BLaER1 treated with 17β-estradiol and CSF1 and Interleukin-3, amounts not matched to agents 10 nM and 100 nM (cell line): ENCODE results near the gene FZD7.

Experiments used
- H3K27ac ChIP-seq, 11 experiments: shearing (Covaris generic); formaldehyde crosslinking; 2 replicates each; pipeline ENCODE4 v1.8.1; 2022
- H3K27me3 ChIP-seq, 11 experiments: shearing (Covaris generic); formaldehyde crosslinking; 2 replicates each; pipeline ENCODE4 v1.8.1; 2022
- H3K36me3 ChIP-seq, 11 experiments: shearing (Covaris generic); formaldehyde crosslinking; 2 replicates each; pipeline ENCODE4 v1.8.1; 2022
- H3K4me1 ChIP-seq, 10 experiments: shearing (Covaris generic); formaldehyde crosslinking; 2 replicates each; pipeline ENCODE4 v1.8.1; 2022
- H3K4me2 ChIP-seq, 11 experiments: shearing (Covaris generic); formaldehyde crosslinking; 2 replicates each; pipeline ENCODE4 v1.8.1; 2022
- H3K4me3 ChIP-seq, 10 experiments: shearing (Covaris generic); formaldehyde crosslinking; 2 replicates each; pipeline ENCODE4 v1.8.1; 2022
- H3K9ac ChIP-seq, 11 experiments: shearing (Covaris generic); formaldehyde crosslinking; 2 replicates each; pipeline ENCODE4 v1.8.1; 2022
- H3K9me3 ChIP-seq, 11 experiments: shearing (Covaris generic); formaldehyde crosslinking; replicated peaks in 1 of 11; 2 replicates each; pipeline ENCODE4 v1.8.1; 2022
- H4K20me1 ChIP-seq, 11 experiments: shearing (Covaris generic); formaldehyde crosslinking; 2 replicates each; pipeline ENCODE4 v1.8.1; 2022
- Cebpa-rat ChIP-seq, 11 experiments: shearing (Covaris generic); IDR thresholded peaks; 2 replicates each; pipeline ENCODE4 v1.8.1; 2022

FZD7 gene

GRCh38 chr2:201994973-201995638, 38.5 kb upstream of the FZD7 start:
- Histone ChIP-seq H3K4me3 (no peak overlapping the region), H3K4me2 (no peak overlapping the region), H3K27ac (no peak overlapping the region), H3K36me3 (no peaks in the 10 kb centered on the region), H4K20me1 (no peaks in the 10 kb centered on the region), H3K9me3 (no peaks in the 10 kb centered on the region), H3K27me3 (no peaks in the 10 kb centered on the region), H3K4me1 (peaks cover 0 to 12% (median 7%) of the 10 kb centered on the region in 10 experiments; a peak in 9 of 20 replicates), H3K9ac (no peak overlapping the region)
- TF ChIP-seq Cebpa-rat (IDR thresholded peaks at IDR 0.05) = no peak

DNA sequence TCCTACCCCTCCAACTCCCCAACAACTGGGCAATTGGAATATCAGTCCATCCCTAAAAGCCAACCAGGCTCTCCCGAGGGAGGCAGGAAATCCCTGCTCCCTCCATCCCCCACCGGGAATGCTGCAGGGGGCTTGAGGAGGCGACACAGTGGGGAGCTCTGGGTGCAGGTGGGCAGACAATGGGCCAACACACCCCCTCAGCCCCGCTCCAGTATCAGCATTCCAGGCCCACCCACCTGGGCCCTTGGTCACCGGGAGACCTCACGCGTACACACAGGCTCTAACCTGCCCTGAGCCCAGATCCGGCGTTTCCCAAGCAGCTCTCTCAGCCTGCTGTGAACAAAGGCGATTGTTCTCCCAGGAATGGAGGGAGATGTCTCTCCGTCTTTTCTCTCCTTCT, 37.6 kb upstream of the FZD7 start:
- Histone ChIP-seq H3K27ac (no peak overlapping the region), H3K4me1 (peaks cover 0 to 12% (median 7%) of the 10 kb centered on the region in 10 experiments; a peak in 9 of 20 replicates), H4K20me1 (no peaks in the 10 kb centered on the region), H3K4me3 (no peak overlapping the region), H3K9ac (no peak overlapping the region), H3K4me2 (no peak overlapping the region), H3K9me3 (no peaks in the 10 kb centered on the region), H3K27me3 (no peaks in the 10 kb centered on the region), H3K36me3 (no peaks in the 10 kb centered on the region)
- TF ChIP-seq Cebpa-rat (IDR thresholded peaks at IDR 0.05) = no peak

DNA sequence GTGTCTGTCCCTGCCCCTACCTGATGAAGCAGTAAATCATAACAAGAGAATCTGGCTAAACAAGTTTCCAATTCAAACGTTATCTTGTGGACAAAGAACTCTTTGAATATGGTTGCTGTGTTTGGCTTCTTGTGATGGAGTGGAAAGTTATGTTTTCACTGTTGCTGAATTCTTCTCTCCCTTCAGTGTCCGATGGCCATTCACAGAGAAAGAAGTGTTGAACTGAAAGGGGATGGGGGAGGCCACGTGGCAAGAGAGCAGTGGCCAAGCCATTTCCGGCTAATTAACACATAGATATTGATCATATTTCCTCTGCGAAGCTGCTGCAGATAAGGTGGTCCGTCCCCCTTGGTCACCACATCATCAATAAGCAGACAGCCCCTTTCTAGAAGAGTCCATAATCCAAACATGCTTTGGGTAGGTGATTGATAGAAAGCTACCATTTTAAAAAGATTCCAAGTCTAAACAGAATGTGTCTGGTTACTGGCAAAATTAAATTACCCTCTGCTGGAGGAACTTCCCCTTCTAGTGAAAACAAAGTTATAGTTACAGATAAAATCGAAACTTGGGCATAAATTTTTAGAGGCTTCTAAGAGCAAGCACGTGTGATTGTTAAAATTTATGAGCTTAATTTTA, 36.9 kb upstream of the FZD7 start:
- peak overlapping the region in 5 of 11 experiments; percentile 18 to 45 (median 26); a peak in 6 of 22 replicates for H3K4me2 ChIP-seq
- peaks cover 0 to 12% (median 7%) of the 10 kb centered on the region in 10 experiments; a peak in 9 of 20 replicates for H3K4me1 ChIP-seq
- H3K4me3 ChIP-seq = no peak overlapping the region
- H3K27ac ChIP-seq = no peak overlapping the region
- no peak overlapping the region for H3K9ac ChIP-seq
- no peaks in the 10 kb centered on the region for H3K27me3 ChIP-seq
- no peaks in the 10 kb centered on the region for H3K9me3 ChIP-seq
- no peaks in the 10 kb centered on the region for H3K36me3 ChIP-seq
- TF ChIP-seq Cebpa-rat (IDR thresholded peaks at IDR 0.05) = no peak
- H4K20me1 ChIP-seq = no peaks in the 10 kb centered on the region

- no peak for TF ChIP-seq Cebpa-rat (IDR thresholded peaks at IDR 0.05)
Observed at GRCh38 chr2:201999279-201999678, 34.4 kb upstream of the FZD7 start.

DNA sequence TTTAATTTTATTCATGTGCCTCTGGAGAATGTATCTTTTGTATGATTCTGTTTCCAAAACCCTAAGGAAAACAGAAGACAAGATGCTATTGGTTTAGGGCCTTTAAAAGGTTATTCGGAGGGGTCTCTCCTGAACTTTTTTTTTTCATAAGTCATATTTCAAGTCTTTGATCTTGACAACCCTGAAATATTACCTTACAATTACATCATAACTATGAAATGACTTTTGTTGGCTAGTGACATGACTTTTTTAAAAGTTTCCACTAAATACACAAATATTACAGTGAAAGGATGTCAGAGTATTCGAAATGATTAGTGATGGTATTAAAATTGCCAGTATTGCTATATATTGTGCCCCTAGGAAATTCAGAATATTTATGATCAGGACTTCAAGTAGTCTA, 31.8 kb upstream of the FZD7 start:
- H3K27ac ChIP-seq = no peak overlapping the region
- no peaks in the 10 kb centered on the region for H3K27me3 ChIP-seq
- no peak for TF ChIP-seq Cebpa-rat (IDR thresholded peaks at IDR 0.05)
- no peak overlapping the region for H3K4me3 ChIP-seq
- H3K36me3 ChIP-seq = no peaks in the 10 kb centered on the region
- no peaks in the 10 kb centered on the region for H3K9me3 ChIP-seq
- H4K20me1 ChIP-seq = no peaks in the 10 kb centered on the region
- no peak overlapping the region for H3K4me2 ChIP-seq
- H3K9ac ChIP-seq = no peak overlapping the region
- peaks cover 0 to 7% (median 0%) of the 10 kb centered on the region in 10 experiments; a peak in 5 of 20 replicates for H3K4me1 ChIP-seq

More at GRCh38 chr2:201999279-201999678, 34.4 kb upstream of the FZD7 start:
- Histone ChIP-seq H3K27me3 (no peaks in the 10 kb centered on the region), H3K4me1 (peaks cover 0 to 12% (median under 1%) of the 10 kb centered on the region in 10 experiments; a peak in 5 of 20 replicates), H3K9ac (no peak overlapping the region), H3K36me3 (no peaks in the 10 kb centered on the region), H4K20me1 (no peaks in the 10 kb centered on the region), H3K9me3 (no peaks in the 10 kb centered on the region), H3K4me2 (no peak overlapping the region), H3K4me3 (no peak overlapping the region), H3K27ac (no peak overlapping the region)

- H3K4me1 ChIP-seq = peaks cover 0 to 2% (median 0%) of the 10 kb centered on the region in 10 experiments; a peak in 2 of 20 replicates
- no peak overlapping the region for H3K4me2 ChIP-seq
- no peak overlapping the region for H3K9ac ChIP-seq
Observed at GRCh38 chr2:202002381-202002780, 31.3 kb upstream of the FZD7 start.

DNA sequence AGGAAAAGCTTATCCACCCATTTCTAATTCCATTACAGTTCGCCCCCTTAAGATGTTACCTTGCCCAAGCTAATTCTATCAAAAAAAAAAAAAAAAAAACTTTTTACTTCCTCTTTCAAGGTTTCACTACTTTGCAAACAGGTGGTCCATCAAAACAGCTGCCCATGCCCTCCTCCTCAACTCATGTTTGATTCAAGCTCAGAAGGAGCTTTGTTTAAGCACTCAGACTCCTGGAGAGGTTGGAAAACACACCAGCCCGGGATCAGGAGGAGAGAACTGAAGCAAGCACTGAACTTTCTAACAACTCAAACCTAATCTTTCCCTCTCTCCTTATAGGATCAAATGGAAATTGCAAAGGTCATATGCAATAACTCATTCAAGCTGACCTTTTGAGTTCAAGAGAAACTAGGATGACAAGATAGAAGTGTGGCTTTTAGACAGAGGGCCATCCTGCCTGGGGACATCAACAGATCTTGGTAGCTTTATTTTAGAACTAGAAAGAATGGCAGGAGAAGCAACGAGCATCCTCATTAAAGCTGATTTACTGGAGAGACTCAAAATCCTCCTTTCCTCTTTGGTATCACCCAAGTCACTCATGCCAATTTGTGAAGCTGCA, 28.3 kb upstream of the FZD7 start:
- H4K20me1 ChIP-seq = no peaks in the 10 kb centered on the region
- H3K4me2 ChIP-seq = no peak overlapping the region
- H3K27ac ChIP-seq = no peak overlapping the region
- no peak overlapping the region for H3K9ac ChIP-seq
- H3K27me3 ChIP-seq = no peaks in the 10 kb centered on the region
- no peak overlapping the region for H3K4me3 ChIP-seq
- TF ChIP-seq Cebpa-rat (IDR thresholded peaks at IDR 0.05) = no peak
- no peaks in the 10 kb centered on the region for H3K9me3 ChIP-seq
- H3K4me1 ChIP-seq = peaks cover 0 to 7% (median 0%) of the 10 kb centered on the region in 10 experiments; a peak in 2 of 20 replicates
- no peaks in the 10 kb centered on the region for H3K36me3 ChIP-seq

More at GRCh38 chr2:202002381-202002780, 31.3 kb upstream of the FZD7 start:
- Histone ChIP-seq H3K4me3 (no peak overlapping the region), H3K9me3 (no peaks in the 10 kb centered on the region), H4K20me1 (no peaks in the 10 kb centered on the region), H3K36me3 (no peaks in the 10 kb centered on the region), H3K27me3 (no peaks in the 10 kb centered on the region), H3K27ac (no peak overlapping the region)
- TF ChIP-seq Cebpa-rat (IDR thresholded peaks at IDR 0.05) = no peak

GRCh38 chr2:202006301-202006700, 27.4 kb upstream of the FZD7 start:
- H3K4me2 ChIP-seq = no peak overlapping the region
- no peak overlapping the region for H3K9ac ChIP-seq
- no peaks in the 10 kb centered on the region for H3K27me3 ChIP-seq
- H3K36me3 ChIP-seq = no peaks in the 10 kb centered on the region
- no peak overlapping the region for H3K4me3 ChIP-seq
- H3K27ac ChIP-seq = no peak overlapping the region
- H3K9me3 ChIP-seq = no peaks in the 10 kb centered on the region
- no peaks in the 10 kb centered on the region for H4K20me1 ChIP-seq
- peaks cover 0 to 7% (median 0%) of the 10 kb centered on the region in 10 experiments; a peak in 2 of 20 replicates for H3K4me1 ChIP-seq
- no peak for TF ChIP-seq Cebpa-rat (IDR thresholded peaks at IDR 0.05)
